ENCODE data around the gene CAMK1D.

GRCh38 chr10:12549297-12549696 is 199.9 kb downstream of the CAMK1D start:
- no peak for TF ChIP-seq CTCF (conservative IDR thresholded peaks at IDR 0.05; ENCODE audit: low read depth, low read length)
- no peak for TF ChIP-seq MXI1 (IDR thresholded peaks at IDR 0.05; ENCODE audit: borderline replicate concordance, low read depth, low read length)
- TF ChIP-seq, protein P1, sequence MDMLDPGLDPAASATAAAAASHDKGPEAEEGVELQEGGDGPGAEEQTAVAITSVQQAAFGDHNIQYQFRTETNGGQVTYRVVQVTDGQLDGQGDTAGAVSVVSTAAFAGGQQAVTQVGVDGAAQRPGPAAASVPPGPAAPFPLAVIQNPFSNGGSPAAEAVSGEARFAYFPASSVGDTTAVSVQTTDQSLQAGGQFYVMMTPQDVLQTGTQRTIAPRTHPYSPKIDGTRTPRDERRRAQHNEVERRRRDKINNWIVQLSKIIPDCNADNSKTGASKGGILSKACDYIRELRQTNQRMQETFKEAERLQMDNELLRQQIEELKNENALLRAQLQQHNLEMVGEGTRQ (IDR thresholded peaks at IDR 0.05; ENCODE audit: low read depth, low read length), result no peak
- no peak for TF ChIP-seq BHLHE40 (IDR thresholded peaks at IDR 0.05; ENCODE audit: low read depth, low read length)
- no peak for TF ChIP-seq SMC3 (IDR thresholded peaks at IDR 0.05; ENCODE audit: low read depth, low read length)
- no peak for TF ChIP-seq MAZ (IDR thresholded peaks at IDR 0.05; ENCODE audit: borderline replicate concordance, low read depth, low read length)
- no peak for TF ChIP-seq POLR2A (IDR thresholded peaks at IDR 0.05; ENCODE audit: low read depth, low read length)

All from IMR-90 (cell line).